Keratinocyte (primary cell): ENCODE data around the gene PRKCH. TPM values are rescaled to one million over a fixed set of nuclear protein-coding genes. Genes with fewer than 3 reads are reported as not detected.

Experiments used
- DNase-seq: peaks from one replicate; pipeline ENCODE4 v3.0.0-alpha.2; 2011; ENCODE audit warnings: low read depth, missing footprints, low spot score
- FAIRE-seq: peaks from 2 replicates; lab custom pipeline; 2011; peaks lifted over from hg19 to GRCh38; lab: Jason Lieb, UNC
- H2AFZ ChIP-seq: 2 replicates; pipeline ENCODE4 v1.6.0; 2012; ENCODE audit warnings: low read length, control low read depth, inconsistent platforms; ENCODE audit not compliant: control insufficient read depth
- H3K27ac ChIP-seq: 2 replicates; pipeline ENCODE4 v1.5.1; 2011; ENCODE audit warnings: low read length; ENCODE audit not compliant: control insufficient read depth, insufficient read depth
- H3K27me3 ChIP-seq: 3 replicates; pipeline ENCODE4 v1.6.0; 2011; ENCODE audit warnings: low read length; ENCODE audit not compliant: control insufficient read depth, insufficient read depth; ENCODE audit errors: extremely low read depth
- H3K36me3 ChIP-seq, 2 experiments: 2 replicates in 1 of 2; 3 replicates in 1 of 2; pipeline ENCODE4 v1.5.1; 2011; ENCODE audit warnings: low read length in 2 of 2, mild to moderate bottlenecking in 1 of 2; ENCODE audit not compliant: control insufficient read depth in 2 of 2, insufficient read depth in 2 of 2; ENCODE audit errors: extremely low read depth in 1 of 2
- H3K4me1 ChIP-seq: 3 replicates; pipeline ENCODE4 v1.5.1; 2011; ENCODE audit warnings: low read length; ENCODE audit not compliant: control insufficient read depth, insufficient read depth; ENCODE audit errors: extremely low read depth
- H3K4me2 ChIP-seq: 3 replicates; pipeline ENCODE4 v1.6.0; 2011; ENCODE audit warnings: low read depth, low read length; ENCODE audit not compliant: control insufficient read depth, insufficient read depth; ENCODE audit errors: extremely low read depth
- H3K4me3 ChIP-seq, 3 experiments: fragments of 200-600 bp in 1 of 3; sonication (generic) in 1 of 3; 2 replicates in 2 of 3; 3 replicates in 1 of 3; pipeline ENCODE4 v1.5.1; 2011 to 2016; ENCODE audit warnings: low read length in 3 of 3, mild to moderate bottlenecking in 3 of 3, control low read depth in 2 of 3, inconsistent platforms in 1 of 3, low read depth in 1 of 3, mixed read lengths in 1 of 3, mixed run types in 1 of 3, moderate library complexity in 1 of 3; ENCODE audit not compliant: control insufficient read depth in 2 of 3, insufficient read depth in 2 of 3; ENCODE audit errors: extremely low read depth in 1 of 3
- H3K79me2 ChIP-seq: 2 replicates; pipeline ENCODE4 v1.6.0; 2012; ENCODE audit warnings: low read length; ENCODE audit not compliant: control insufficient read depth, insufficient read depth
- H3K9ac ChIP-seq: 3 replicates; pipeline ENCODE4 v1.6.0; 2011; ENCODE audit warnings: low read length; ENCODE audit not compliant: control insufficient read depth, insufficient read depth; ENCODE audit errors: extremely low read depth
- H3K9me1 ChIP-seq: 3 replicates; pipeline ENCODE4 v1.6.0; 2011; ENCODE audit warnings: low read length; ENCODE audit not compliant: control insufficient read depth, insufficient read depth; ENCODE audit errors: extremely low read depth
- H3K9me3 ChIP-seq: 2 replicates; pipeline ENCODE4 v1.5.1; 2012; ENCODE audit warnings: low read depth, low read length; ENCODE audit not compliant: control insufficient read depth
- H4K20me1 ChIP-seq: 3 replicates; pipeline ENCODE4 v1.6.0; 2011; ENCODE audit warnings: low read length; ENCODE audit not compliant: control insufficient read depth, insufficient read depth; ENCODE audit errors: extremely low read depth
- CTCF ChIP-seq, 3 experiments: IDR thresholded peaks in 1 of 3; conservative IDR thresholded peaks in 1 of 3; optimal IDR thresholded peaks in 1 of 3; 2 replicates in 2 of 3; 3 replicates in 1 of 3; pipeline versions ENCODE3 to v1.5.1; 2011; ENCODE audit warnings: low read length in 3 of 3, mild to moderate bottlenecking in 3 of 3, moderate library complexity in 2 of 3, control low read depth in 1 of 3, inconsistent platforms in 1 of 3; ENCODE audit not compliant: insufficient read depth in 2 of 3; ENCODE audit errors: extremely low read depth in 1 of 3
- EZH2 ChIP-seq: IDR thresholded peaks from one replicate; pipeline ENCODE4 v1.6.1; 2012; ENCODE audit warnings: inconsistent platforms, mild to moderate bottlenecking, low read length, moderate library complexity
- dilution Hi-C: fragments of 300-500 bp; cut with MboI; formaldehyde crosslinking; loops from one replicate; pipeline ENCODE4 v1.7.0; 2020; ENCODE audit warnings: low sequenced_read_pairs; ENCODE audit not compliant: extremely low pct_ligation_motif_present
- polyA plus RNA-seq, 5 experiments: library from polyadenylated mRNA; depleted of rRNA in 3 of 5; stranded (reverse) in 3 of 5; stranded (forward) in 1 of 5; unstranded in 1 of 5; fragments of >200 nt; gene quantifications; 1 replicate in 1 of 5; 2 replicates in 3 of 5; 3 replicates in 1 of 5; pipeline versions ENCODE4 v1.2.1 to v1.2.3, GENCODE V29; 2011 to 2012; ENCODE audit warnings: missing spikeins in 2 of 5, low read depth in 1 of 5, low replicate concordance in 1 of 5

Gene PRKCH
- polyA plus RNA-seq, 1 donor (not counting 4 experiments of a cell fraction or from before 2014, with no cell fraction given), result 13.7 TPM

- FAIRE-seq (no peak), DNase-seq (no peak)
- H3K9ac ChIP-seq, result no peak overlapping the region
- H3K4me3 ChIP-seq, result no peak overlapping the region
- no peaks in the 10 kb centered on the region for H3K27me3 ChIP-seq
- peaks cover 3% of the 10 kb centered on the region for H3K9me1 ChIP-seq
- H3K79me2 ChIP-seq, result no peaks in the 10 kb centered on the region
- no peaks in the 10 kb centered on the region for H4K20me1 ChIP-seq
- no peak overlapping the region for H2AFZ ChIP-seq
- H3K4me1 ChIP-seq, result peaks cover 46% of the 10 kb centered on the region
- no peak overlapping the region for H3K4me2 ChIP-seq
- H3K27ac ChIP-seq, result no peak overlapping the region
- no peaks in the 10 kb centered on the region for H3K9me3 ChIP-seq
- TF ChIP-seq EZH2, result no peak
- no peak for TF ChIP-seq CTCF (optimal IDR thresholded peaks at IDR 0.05 in 1 of 3, IDR thresholded peaks at IDR 0.05 in 1 of 3, conservative IDR thresholded peaks at IDR 0.05 in 1 of 3; ENCODE audit: extremely low read depth in 1 of 3, insufficient read depth in 2 of 3, low read length in 3 of 3)
- H3K36me3 ChIP-seq, result no peaks in the 10 kb centered on the region
- dilution Hi-C loops, result no loop called here
These were observed 152.6 kb downstream of the PRKCH start for GRCh38 chr14:61474015-61474414.

GRCh38 chr14:61474701-61475100 is 153.3 kb downstream of the PRKCH start:
- H3K4me2 ChIP-seq, result no peak overlapping the region
- FAIRE-seq (no peak), DNase-seq (no peak)
- H3K36me3 ChIP-seq, result no peaks in the 10 kb centered on the region
- H3K27ac ChIP-seq, result no peak overlapping the region
- H4K20me1 ChIP-seq, result no peaks in the 10 kb centered on the region
- dilution Hi-C loops, result no loop called here
- H3K4me1 ChIP-seq, result peaks cover 46% of the 10 kb centered on the region
- H3K27me3 ChIP-seq, result no peaks in the 10 kb centered on the region
- no peak for TF ChIP-seq CTCF (optimal IDR thresholded peaks at IDR 0.05 in 1 of 3, IDR thresholded peaks at IDR 0.05 in 1 of 3, conservative IDR thresholded peaks at IDR 0.05 in 1 of 3; ENCODE audit: extremely low read depth in 1 of 3, insufficient read depth in 2 of 3, low read length in 3 of 3)
- H2AFZ ChIP-seq, result no peak overlapping the region
- H3K79me2 ChIP-seq, result no peaks in the 10 kb centered on the region
- H3K9ac ChIP-seq, result no peak overlapping the region
- H3K4me3 ChIP-seq, result no peak overlapping the region
- no peaks in the 10 kb centered on the region for H3K9me3 ChIP-seq
- H3K9me1 ChIP-seq, result peaks cover 3% of the 10 kb centered on the region
